Lower lobe of right lung (tissue), 2 donors: ENCODE measurements around the gene GPATCH2. TPM values are rescaled to one million over a fixed set of nuclear protein-coding genes. Genes with fewer than 3 reads are reported as not detected.

ENCODE experiments used
- ATAC-seq, 2 donors: fragments of 200-7000 bp; cut with Tn5 transposase; one replicate each; pipeline ENCODE4 v1.9.1; 2020 to 2022; ENCODE audit warnings: mild to moderate bottlenecking in 2 of 2, moderate library complexity in 2 of 2
- DNase-seq: peaks from one replicate; pipeline ENCODE4 v3.0.0-alpha.2; 2020
- H3K27ac ChIP-seq: fragments of 200-600 bp; one replicate; pipeline ENCODE4 v1.8.0; 2022
- H3K27me3 ChIP-seq: fragments of 200-600 bp; one replicate; pipeline ENCODE4 v1.8.0; 2022; ENCODE audit warnings: low read depth
- H3K36me3 ChIP-seq: fragments of 200-600 bp; one replicate; pipeline ENCODE4 v1.8.0; 2022; ENCODE audit warnings: mild to moderate bottlenecking
- H3K4me1 ChIP-seq: fragments of 200-600 bp; one replicate; pipeline ENCODE4 v1.8.0; 2022
- H3K4me3 ChIP-seq: fragments of 200-600 bp; one replicate; pipeline ENCODE4 v1.8.0; 2022; ENCODE audit warnings: mild to moderate bottlenecking
- H3K9me3 ChIP-seq: fragments of 200-600 bp; one replicate; pipeline ENCODE4 v1.8.0; 2022
- CTCF ChIP-seq: fragments of 200-600 bp; IDR thresholded peaks from one replicate; pipeline ENCODE4 v1.8.0; 2022; ENCODE audit warnings: antibody characterized with exemption, mild to moderate bottlenecking
- intact Hi-C: fragments of 100-400 bp; cut with DNase I; formaldehyde crosslinking; loops from one replicate; pipeline ENCODE4 v1.11.0; 2022
- total RNA-seq: library from RNA; stranded (reverse); fragmentation: NEBNext Ultra II Directional; extraction: Animal tissue kit (Norgen Biotek cat#: 25700); gene quantifications from one replicate; pipeline ENCODE4 v1.2.1, GENCODE V29; 2021
- donor health status: DM: no; HTN: yes; CAD: no; lungs with severe emphysema.

Gene GPATCH2
- total RNA-seq, 1 donor from 2014 or later: 12.4 TPM

GRCh38 chr1:217465102-217465501, 165.8 kb downstream of the GPATCH2 start:
- Histone ChIP-seq H3K4me1 (no peaks in the 10 kb centered on the region), H3K4me3 (no peak overlapping the region), H3K36me3 (no peaks in the 10 kb centered on the region), H3K27me3 (no peaks in the 10 kb centered on the region), H3K27ac (no peak overlapping the region), H3K9me3 (peaks cover 17% of the 10 kb centered on the region)
- DNase-seq: no peak
- no peak for ATAC-seq
- intact Hi-C loops: no loop called here
- no peak for TF ChIP-seq CTCF

DNA sequence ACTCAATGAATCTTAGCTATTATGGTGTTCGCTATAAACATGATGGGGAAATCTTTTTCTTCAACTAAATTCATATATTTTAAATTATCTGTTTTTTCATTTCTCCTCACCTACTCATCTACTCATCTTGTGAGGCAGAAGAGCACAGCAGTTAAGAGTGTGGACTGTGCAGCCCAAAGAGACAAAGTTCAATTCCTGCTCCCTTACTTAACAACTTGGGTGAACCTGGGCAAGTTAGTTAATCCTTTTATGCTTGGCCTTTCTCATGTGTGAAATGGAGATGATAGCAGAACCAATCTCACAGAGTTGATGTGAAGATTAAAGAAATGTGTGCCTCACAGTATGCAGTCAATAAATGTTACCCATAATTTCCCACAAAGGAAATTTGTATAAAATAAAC, 168.2 kb downstream of the GPATCH2 start:
- no peaks in the 10 kb centered on the region for H3K4me1 ChIP-seq
- no peaks in the 10 kb centered on the region for H3K36me3 ChIP-seq
- no peaks in the 10 kb centered on the region for H3K27me3 ChIP-seq
- peaks cover 17% of the 10 kb centered on the region for H3K9me3 ChIP-seq
- ATAC-seq (no peak), DNase-seq (no peak)
- no peak overlapping the region for H3K27ac ChIP-seq
- intact Hi-C loops: no loop called here
- no peak for TF ChIP-seq CTCF
- H3K4me3 ChIP-seq: no peak overlapping the region

DNA sequence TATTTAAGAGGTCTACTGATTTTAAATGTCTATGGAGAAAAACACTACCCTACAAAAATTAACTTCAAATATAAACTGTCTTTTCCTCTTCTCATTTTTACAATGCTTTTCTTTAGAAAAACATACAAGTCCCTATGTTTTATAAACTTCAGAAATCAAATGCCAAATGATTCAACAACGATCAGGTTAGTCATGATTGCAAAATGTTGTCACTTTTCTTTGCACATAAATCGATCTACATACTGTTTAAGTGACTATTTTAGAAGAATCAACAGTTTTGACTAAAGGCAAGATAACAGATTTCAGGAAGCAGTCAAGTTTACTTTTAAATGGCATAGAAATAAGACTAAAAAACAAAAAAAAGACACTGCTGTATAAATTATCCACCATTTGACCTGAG, 168.7 kb downstream of the GPATCH2 start:
- DNase-seq (no peak), ATAC-seq (no peak)
- TF ChIP-seq CTCF: no peak
- Histone ChIP-seq H3K27me3 (no peaks in the 10 kb centered on the region), H3K36me3 (peaks cover 3% of the 10 kb centered on the region), H3K4me3 (no peak overlapping the region), H3K9me3 (peaks cover 17% of the 10 kb centered on the region), H3K4me1 (no peaks in the 10 kb centered on the region), H3K27ac (no peak overlapping the region)
- intact Hi-C loops: no loop called here

- no peak overlapping the region for H3K27ac ChIP-seq
- H3K4me1 ChIP-seq: no peaks in the 10 kb centered on the region
- H3K9me3 ChIP-seq: no peaks in the 10 kb centered on the region
- DNase-seq (no peak), ATAC-seq (no peak)
- H3K36me3 ChIP-seq: peaks cover 7% of the 10 kb centered on the region
- intact Hi-C loops: no loop called here
- H3K27me3 ChIP-seq: no peaks in the 10 kb centered on the region
- H3K4me3 ChIP-seq: no peak overlapping the region
- TF ChIP-seq CTCF: no peak
These were observed 173.9 kb downstream of the GPATCH2 start for GRCh38 chr1:217457016-217457415.

DNA sequence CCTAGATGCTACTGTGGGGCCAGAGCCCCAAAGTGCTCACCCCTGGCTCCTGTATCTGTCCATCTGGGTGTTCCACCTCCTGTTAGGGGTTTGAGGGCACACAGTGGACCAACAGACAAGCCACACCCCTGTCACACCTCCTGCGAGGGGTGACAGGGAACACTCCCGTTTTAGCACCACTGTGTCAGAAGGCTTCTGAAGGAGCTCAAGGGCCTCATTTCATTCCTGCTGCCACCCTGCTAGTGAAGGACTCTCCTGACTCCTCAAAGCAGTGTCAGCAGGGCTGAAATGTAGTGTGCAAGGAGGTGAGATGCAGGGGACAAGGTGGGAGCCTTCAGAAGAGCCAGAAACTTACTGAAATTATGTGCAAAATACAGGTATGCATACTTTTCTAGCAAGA, 174.6 kb downstream of the GPATCH2 start:
- peaks cover 7% of the 10 kb centered on the region for H3K36me3 ChIP-seq
- DNase-seq (no peak), ATAC-seq (no peak)
- no peak overlapping the region for H3K4me3 ChIP-seq
- intact Hi-C loops: no loop called here
- H3K27me3 ChIP-seq: no peaks in the 10 kb centered on the region
- no peaks in the 10 kb centered on the region for H3K9me3 ChIP-seq
- no peak overlapping the region for H3K27ac ChIP-seq
- TF ChIP-seq CTCF: no peak
- H3K4me1 ChIP-seq: no peaks in the 10 kb centered on the region

DNA sequence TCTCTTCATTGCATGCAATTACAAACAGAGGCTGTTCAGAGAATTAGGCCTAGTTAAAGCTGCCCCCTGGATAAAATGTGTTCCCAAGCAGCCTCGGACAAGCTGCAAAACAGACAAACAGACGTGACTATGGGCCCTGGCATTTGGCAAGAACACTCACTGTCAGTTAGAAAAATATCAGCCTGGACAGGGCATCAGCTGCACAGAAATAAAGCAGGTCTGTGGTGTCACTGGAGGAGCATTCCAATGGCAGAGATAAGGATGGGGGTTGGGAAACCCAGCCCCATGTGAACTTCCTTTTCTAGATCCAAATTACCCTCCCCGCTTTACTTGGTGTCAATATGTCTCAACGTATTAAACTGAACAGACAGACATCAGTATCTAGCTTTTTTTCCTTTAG, 177.1 kb downstream of the GPATCH2 start:
- ATAC-seq (no peak), DNase-seq (no peak)
- intact Hi-C loops: no loop called here
- H3K36me3 ChIP-seq: peaks cover 12% of the 10 kb centered on the region
- no peaks in the 10 kb centered on the region for H3K9me3 ChIP-seq
- TF ChIP-seq CTCF: no peak
- H3K27me3 ChIP-seq: no peaks in the 10 kb centered on the region
- no peak overlapping the region for H3K4me3 ChIP-seq
- H3K4me1 ChIP-seq: no peaks in the 10 kb centered on the region
- no peak overlapping the region for H3K27ac ChIP-seq
